22Rv1 (cell line): ENCODE data around the gene TP53BP2.

Experiments
- CTCF ChIP-seq: fragments of 450-650 bp; IDR thresholded peaks from 2 replicates; pipeline ENCODE4 v1.5.1; 2017; ENCODE audit warnings: mild to moderate bottlenecking
- ZFX ChIP-seq: fragments of 450-650 bp; IDR thresholded peaks from 2 replicates; pipeline ENCODE4 v1.6.1; 2017; ENCODE audit warnings: antibody characterized with exemption, borderline replicate concordance

GRCh38 chr1:223765719-223766340 lies 79.9 kb downstream of the TP53BP2 start:
- TF ChIP-seq CTCF: no peak
- TF ChIP-seq ZFX: no peak
